CD4-positive, alpha-beta T cell treated with Interleukin-12 subunit alpha and Interleukin-12 subunit beta, for 1 hour (primary cell): ENCODE results near the gene TADA2A.
"Not testable (repeated sequence)": the region's sequence is repeated elsewhere in the genome, so short reads cannot be mapped to it uniquely, and the experiment has no call there.

Source experiments
- DNase-seq: peaks from one replicate; pipeline ENCODE4 v3.0.0-alpha.2; 2020

Gene TADA2A

DNA sequence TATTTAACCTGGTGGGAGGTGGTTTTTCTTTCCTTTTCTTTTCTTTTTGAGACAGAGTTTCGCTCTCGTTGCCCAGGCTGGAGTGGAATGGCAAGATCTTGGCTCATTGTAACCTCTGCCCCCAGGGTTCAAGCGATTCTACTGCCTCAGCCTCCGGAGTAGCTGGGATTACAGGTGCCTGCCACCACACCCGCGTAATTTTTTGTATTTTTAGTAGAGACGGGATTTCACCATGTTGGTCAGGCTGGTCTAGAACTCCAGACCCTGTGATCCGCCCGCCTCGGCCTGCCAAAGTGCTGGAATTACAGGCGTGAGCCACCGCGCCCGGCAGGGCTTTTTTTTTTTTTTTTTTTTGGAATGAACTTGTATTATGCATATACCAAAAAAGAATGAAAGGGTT lies 1.2 kb upstream of the TADA2A start:
- DNase-seq = not testable (repeated sequence)

DNA sequence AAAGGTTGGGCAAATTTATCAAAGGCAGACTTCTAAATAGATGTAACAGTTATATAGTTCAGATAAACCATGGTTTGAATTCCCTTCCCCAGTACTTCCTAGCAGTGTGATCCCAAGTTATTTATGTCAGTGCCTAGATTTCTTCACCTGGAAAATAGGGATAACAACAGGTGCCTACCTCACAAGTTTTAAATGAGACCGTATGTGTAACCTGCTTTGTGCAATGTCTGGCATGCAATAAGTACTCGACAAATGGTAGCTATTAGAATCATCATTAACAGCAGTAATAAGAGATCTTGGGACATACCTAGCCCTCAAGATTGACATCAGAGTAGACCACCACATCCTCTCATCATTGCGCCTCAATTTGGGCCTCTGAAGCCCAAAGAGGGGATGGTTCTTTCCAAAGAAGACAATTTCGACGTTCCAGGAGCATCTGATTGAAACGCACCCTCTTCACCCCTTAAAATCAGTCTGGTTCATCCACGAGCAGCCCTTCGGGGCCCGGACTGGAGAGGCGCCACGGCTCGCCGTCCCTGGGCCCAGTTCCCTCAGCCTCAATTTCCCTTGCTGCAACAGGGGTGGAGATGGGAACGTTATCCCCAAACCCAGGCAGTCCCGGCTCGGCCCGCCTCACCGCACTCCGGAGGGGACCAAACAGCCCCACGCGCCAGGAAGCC lies 591 bp upstream of the TADA2A start:
- DNase-seq = no peak

DNA sequence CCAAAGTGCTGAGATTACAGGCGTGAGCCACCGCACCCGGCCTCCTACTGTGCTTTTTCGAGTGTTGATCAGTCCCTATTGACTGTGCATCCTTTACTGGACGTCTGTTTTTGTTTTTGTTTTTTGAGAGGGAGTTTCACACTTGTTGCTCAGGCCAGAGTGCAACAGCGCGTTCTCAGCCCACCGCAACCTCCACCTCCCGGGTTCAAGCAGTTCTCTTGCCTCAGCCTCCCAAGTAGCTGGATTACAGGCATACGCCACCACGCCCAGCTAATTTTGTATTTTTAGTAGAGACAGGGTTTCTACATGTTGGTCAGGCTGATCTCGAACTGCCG lies 1.4 kb downstream of the TADA2A start:
- DNase-seq = not testable (repeated sequence)

DNA sequence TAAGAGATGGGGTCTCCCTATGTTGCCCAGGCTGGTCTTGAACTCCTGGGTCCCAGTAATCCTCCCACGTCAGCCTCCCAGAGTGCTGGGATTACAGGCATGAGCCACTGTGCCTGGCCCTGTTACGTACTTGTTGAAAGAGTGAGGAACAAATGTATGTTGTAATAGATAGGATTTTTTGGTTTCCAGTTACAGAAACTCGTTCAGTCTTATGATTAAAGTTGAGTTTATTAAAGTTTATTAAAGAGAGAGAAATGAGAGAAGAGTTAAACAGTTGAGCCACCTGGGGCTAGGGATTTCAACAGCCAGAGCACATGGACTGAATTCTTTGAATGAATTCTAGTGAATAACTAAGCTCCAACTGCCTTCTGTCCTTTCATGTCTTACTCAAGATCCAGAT lies 3.7 kb downstream of the TADA2A start:
- no peak for DNase-seq

DNA sequence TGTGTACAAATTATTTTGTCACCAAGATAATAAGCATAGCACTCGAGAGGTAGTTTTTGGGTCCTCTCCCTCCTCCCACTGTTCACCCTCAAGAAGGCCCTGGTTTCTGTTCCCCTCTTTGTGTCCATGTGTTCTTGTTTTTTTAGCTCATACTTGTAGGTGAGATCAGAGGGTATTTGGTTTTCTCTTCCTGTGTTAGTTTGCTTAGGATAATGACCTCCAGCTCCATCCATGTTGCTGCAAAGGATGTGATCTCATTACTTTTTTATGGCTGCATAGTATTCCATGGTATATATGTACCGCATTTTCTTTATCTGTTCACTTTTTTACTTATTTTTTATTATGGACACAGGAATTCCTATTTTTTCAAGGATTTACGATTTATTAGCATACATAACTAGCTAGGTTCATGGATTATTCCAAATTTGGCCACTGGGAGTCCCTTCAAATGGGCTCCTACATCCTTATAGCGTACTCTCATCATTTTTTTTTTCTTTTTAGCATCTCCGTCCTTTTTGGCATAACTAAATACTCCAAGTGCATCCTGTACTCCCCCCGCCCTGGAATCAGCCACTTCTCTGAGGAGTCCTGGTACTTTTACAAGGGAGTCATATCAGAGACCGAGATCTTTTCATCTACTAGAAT lies 7.3 kb downstream of the TADA2A start:
- no peak for DNase-seq

DNA sequence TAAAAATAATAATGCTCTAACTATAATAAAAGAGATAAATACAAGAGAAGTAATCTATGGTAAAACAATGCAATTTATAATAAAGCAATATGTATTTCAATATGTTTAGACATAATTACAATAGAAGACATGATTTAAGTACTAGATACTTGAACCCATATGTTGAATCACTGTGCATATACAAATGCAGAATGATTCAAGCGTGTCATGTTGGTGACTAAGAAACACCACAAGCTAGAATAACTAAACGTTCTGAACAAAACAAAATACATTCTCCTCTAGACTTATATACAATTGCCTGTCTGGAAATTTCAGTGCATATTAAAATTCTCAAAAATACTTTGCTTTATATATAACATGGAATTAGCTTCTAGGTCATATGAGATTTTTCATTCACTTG lies 11.2 kb downstream of the TADA2A start:
- no peak for DNase-seq

DNA sequence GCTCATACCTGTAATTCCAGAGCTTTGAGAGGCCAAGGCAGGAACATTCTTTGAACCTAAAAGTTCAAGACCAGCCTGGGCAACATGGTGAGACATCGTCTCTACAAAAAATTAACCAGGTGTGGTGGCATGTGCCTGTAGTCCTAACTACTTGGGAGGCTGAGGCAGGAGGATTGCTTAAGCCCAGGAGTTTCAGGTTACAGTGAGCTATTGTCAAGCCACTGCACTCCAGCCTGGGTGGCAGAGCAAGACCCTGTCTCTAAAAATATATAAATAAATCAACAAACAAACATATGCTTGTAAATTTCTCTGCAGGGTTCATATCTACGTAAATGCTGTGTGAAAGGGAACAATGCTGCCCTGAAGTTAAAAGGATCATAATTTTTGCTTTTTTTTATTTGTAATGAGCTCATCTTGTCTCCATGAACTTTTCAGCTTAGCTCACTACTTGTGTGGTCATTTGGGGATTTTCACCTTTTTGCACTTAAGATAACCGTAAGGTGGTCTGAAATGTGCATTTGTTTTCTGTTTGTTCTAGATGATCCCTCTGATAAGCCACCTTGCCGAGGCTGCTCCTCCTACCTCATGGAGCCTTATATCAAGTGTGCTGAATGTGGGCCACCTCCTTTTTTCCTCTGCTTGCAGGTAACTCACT lies 16.4 kb downstream of the TADA2A start:
- no peak for DNase-seq

DNA sequence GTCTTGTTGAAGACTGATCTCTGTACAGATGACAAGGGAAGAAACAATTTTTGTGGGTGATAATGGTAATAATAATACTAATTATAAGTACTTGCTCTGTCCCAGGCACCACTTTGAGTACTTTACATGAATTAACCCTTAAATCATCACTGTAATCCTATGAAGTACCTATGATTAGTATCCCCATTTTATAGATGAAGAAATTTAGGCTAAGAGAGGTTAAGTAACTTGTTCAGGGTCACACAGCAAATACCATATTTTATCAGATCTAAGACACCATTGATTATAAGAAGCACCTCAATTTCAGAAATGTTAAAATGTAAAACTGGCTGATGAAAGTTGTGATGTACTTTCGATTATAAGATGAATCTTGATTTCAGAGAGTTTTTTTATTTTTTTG lies 18.6 kb downstream of the TADA2A start:
- no peak for DNase-seq

DNA sequence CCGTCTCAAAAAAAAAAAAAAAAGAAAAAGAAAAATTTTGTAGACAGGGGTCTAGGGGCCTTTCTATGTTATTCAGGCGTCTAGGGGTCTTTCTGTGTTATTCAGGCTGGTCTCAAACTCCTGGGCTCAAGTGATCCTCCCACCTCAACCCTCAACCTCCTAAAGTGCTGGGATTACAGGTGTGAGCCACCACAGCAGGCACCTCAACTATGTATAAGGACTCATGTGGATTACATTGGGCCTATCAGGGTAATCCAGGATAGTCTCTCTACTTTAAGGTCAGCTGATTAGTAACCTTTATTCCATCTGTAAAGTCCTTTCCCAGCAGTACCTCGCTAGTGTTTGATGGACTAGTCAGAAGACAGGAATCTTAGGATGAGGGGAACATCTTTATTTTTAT lies 22.4 kb downstream of the TADA2A start:
- no peak for DNase-seq

DNA sequence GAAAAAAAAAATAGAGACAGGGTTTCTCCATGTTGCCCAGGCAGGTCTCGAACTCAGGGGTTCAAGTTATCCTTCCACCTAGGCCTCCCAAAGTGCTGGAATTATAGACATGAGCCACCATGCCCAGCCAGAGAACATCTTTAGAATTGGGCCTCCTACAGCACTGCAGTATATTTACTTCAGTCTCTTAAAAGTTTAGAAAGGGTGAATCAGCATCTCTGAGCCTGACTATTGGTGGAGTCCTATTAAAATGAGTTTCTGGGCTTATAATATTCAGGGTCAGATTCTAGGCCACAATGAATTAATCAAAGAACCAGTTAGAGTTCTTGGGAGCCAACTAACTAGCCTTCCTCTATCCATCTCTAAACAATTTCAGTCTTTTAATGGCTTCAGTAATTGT lies 22.8 kb downstream of the TADA2A start:
- DNase-seq = no peak

DNA sequence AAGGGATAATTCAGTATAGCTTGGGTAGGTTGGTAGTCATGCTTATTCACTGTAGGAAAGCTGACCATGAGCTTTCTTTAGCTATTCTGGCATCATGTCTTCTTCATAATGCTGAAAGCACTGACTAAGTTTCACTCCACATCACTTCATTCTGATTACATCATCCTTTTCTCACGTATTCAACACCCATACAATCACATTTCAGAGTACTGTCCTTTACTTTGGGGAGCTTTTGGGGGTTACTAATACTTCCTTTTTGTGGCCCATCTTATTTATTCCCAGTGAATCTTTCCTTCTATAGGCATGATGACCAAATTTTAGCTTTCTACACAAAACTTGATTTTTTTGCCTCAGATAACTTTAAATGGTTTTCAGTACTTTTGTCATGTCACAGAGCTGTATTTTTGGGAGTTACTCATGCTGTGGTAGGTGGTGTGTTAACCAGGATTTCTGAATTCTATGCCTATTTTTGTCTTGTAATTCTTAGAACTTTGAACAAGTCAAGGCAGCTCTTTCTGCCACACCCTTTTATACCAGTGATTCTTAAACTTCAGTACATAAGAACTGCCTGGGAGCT lies 23.5 kb downstream of the TADA2A start:
- DNase-seq = no peak

DNA sequence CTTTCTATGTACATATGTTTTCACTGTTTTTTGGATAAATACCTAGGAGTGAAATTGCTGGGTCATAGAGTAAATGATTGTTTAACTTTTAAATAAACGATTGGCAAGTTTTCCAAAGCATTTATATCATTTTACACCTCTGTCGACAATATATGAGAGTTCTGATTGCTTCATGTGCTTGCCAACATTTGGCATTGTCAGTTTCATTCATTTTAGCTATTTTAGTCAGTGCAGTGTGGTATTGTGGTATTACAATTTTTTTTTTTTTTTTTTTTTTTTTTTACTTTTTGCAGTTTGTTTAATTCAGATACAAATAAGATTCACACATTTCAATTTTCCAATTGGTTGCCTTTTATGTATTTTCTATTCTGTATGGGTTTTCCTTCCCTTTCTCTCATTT lies 26.0 kb downstream of the TADA2A start:
- no peak for DNase-seq

DNA sequence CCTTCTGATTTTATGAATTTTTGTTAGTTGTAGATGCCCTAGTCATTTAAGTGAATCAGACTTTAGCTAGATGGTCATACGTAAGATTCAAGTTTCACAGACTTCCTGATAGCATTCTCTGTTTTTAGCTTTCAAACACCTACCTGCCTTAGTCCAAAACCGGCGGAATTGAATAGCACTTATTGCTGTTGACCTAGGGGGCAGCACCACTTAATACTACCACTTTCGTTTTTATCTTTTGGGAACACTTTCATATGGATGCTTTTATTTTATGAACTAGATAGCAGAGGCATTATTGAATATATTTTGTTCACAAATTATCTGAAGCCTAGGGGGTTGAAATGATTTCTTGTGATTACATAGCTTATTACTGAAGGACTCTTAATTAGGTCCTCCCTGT lies 31.5 kb downstream of the TADA2A start:
- DNase-seq = no peak

DNA sequence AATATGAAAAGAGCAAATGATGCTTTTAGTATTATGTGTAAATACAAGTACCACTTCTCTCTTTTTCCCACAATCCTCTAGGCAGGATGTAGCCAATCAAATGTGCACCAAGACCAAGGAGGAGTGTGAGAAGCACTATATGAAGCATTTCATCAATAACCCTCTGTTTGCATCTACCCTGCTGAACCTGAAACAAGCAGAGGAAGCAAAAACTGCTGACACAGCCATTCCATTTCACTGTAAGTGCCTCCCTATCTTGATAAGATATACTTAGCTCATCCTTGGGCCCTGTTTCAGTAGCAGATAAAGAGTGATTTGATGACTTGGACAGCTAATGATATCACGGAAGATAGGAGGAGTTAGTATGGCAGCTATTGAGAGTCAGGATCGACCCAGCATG lies 33.7 kb downstream of the TADA2A start:
- no peak for DNase-seq

DNA sequence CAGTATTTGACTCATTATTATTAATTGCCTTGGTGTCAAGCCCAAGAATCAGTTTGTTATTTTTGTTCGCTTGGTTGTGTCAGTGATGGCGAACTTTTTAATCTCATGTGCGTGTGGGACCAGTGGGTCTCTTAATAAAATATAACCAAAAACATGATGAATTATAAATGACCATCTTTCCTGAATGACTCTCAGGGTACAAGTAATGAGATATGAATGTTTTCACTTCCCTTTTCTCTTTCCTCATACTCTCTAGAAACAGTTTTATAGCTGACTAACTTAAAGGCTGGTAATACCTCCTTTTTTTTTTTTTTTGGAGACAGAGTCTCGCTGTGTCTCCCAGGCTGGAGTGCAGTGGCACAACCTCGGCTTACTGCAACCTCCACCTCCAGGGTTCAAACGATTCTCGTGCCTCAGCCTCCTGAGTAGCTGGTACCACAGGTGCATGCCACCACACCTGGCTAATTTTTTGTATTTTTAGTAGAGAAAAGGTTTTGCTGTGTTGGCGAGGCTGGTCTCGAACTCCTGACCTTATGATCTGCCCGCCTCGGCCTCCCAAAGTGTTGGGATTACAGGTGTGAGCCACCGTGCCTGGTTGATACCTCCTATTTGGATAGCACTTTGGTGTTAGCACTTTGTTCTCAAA lies 34.8 kb downstream of the TADA2A start:
- not testable (repeated sequence) for DNase-seq

DNA sequence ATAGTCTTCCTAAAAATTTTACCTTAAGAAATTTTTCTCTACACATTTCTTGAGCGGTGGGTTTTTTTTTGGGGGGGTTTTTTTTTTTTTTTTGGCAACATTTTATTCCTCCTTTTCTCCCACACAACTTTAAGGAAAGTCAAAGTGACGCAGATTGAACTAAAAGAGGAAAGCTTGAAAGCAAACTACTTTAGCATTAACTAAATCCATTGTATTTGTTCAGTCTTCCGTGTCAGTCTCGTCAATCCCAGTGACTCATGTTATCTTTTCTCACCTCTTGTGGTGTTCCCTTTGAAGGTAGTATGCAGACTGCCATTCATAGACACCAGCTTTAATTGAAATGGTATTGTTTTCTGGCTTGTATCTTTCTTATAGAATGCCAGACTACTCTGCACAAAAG lies 39.3 kb downstream of the TADA2A start:
- DNase-seq = no peak

DNA sequence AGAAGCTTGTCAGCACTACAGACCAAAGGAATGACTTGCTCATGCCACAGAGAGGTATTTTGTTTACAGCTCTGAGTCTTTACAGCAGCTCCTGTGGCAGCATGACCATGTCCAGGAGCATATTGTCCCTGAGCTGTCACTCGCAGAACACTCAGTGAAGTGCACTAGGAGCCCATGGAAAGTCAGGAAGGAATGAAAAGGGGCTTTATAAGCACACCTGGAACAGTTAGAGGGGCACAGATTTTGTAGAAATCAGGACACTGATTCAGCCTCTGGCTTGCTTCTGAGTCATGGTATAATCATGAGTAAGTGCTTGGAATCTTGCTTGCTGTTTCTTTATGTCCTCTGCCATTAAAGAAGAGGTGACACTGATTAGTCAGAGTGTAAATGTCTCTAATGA lies 41.0 kb downstream of the TADA2A start:
- no peak for DNase-seq

DNA sequence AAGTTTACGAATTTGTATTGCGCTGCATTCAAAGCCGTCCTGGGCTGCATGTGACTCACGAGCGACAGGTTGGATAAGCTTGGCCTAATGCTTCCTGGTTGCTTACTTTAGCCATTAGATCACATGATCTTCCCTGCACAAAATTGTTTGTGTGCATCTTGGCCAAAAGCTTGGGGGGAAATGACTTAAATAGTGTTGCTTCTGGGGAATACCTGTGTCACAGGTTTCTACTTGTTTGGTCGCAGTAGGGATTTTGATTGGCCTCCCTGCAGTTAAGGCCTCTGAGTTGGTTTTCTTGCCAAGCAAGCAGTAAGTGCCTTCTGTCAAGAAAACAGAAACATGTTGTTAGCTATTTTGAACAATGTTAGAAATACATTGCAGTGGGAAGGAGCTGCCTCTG lies 43.4 kb downstream of the TADA2A start:
- no peak for DNase-seq

DNA sequence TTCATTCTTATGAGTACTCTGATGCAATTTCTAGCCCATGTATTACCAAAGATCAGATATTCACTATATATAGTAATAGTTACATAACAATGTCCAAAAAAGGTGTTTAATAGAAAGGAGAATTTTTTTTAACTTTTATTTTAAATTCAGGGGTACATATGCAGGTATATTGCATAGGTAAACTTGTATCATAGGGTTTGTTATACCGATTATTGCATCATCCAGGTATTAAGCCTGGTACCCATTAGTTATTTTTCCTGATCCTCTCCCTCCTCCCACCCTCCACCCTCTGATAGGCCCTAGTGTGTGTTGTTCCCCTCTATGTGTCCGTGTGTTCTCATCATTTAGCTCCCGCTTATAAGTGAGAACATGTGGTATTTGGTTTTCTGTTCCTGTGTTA lies 51.1 kb downstream of the TADA2A start:
- not testable (repeated sequence) for DNase-seq

DNA sequence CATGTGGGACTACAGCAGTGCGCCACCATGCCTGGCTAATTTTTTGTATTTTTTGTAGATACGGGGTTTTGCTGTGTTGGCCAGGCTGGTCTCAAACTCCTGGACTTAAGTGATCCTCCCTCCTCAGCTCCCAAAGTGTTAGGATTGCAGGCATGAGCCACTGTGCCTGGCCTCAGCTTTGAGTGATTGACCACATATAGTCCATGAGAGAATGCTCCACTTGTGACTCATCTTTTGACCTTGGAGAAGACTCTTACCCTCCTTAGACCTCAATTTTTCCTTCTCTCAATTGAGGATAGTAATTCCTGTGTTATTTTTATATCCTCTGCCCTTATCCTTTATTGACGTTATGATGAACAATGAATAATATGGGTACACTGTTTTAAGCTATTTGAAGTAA lies 52.1 kb downstream of the TADA2A start:
- DNase-seq = no peak

DNA sequence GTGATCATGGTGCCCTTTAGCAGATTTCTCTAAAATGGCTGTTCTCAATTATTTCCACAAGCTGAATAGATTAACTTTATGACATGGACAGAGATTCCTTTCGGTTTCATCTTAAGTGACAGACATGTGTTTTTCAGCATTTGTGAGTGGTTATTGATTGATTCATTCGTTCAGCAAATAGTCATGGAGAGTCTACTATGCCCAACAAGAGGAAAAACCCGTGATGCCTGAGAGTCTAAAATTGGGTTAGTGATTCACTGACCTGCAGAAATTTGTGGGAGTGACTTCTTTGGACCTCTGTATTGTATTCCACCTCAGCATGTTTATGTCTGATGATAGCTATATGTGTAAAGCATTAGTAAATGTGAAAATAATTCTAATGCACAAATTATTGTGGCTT lies 55.0 kb downstream of the TADA2A start:
- DNase-seq = no peak

DNA sequence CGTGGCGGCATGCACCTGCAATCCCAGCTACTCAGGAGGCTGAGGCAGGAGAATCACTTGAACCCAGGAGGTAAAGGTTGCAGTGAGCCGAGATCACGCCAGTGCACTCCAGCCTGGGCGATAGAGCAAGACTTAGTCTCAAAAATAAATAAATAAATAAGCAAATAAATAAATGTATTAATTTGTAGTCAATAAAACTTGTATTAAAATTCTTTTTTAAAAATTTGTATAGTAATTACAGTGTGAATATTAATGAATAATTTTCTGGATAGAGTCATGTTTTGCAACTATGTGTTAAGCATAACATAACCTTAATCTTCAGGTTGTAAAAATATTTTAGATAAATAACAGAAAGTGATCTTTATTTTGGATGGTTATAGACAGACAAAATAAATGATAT lies 55.8 kb downstream of the TADA2A start:
- DNase-seq = no peak

DNA sequence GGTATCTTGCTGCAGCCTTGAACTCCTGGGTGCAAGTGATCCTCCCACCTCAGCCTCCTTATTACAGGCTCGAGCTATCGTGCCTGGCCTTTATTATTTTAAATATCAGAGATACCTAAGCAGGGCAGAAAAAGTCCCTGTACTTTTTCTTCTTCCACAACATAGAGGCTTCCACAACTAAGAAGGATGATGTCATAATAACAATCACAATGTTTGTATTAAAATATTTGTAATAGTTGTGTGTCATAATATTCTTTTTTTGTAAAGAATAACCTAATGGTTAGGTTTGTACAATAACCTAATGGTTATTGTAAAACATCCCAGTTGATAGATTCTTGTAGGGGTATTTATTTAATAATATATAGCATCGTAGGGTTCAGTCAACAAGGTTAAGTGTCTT lies 56.4 kb downstream of the TADA2A start:
- no peak for DNase-seq

DNA sequence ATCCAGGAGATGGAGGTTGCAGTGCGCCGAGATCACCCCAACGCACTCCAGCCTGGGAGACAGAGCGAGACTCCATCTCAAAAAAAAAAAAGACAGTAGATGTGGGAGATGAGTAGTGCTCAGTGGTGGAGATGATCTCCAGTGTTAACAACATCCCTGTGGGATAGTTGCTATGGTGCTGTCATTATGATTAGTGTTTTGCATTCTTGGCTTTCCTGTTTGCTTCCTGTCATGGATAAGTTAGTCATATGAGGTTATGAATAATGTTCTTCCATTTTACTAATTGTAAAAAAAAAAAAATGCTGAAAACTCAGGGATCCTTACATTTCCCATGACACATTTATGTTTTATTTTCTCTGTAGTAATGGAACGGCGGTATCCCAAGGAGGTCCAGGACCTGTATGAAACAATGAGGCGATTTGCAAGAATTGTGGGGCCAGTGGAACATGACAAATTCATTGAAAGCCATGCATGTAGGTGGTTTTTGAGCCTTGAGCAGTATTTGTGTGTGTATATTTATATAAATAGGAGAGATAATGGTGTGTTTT lies 58.5 kb downstream of the TADA2A start:
- DNase-seq = no peak
